Measurements from ENCODE around the gene GREM1. TPM values are rescaled to one million over a fixed set of nuclear protein-coding genes. Genes with fewer than 3 reads are reported as not detected.

GREM1 gene
- total RNA-seq, 1 donor from 2014 or later = 2.8 TPM

DNA sequence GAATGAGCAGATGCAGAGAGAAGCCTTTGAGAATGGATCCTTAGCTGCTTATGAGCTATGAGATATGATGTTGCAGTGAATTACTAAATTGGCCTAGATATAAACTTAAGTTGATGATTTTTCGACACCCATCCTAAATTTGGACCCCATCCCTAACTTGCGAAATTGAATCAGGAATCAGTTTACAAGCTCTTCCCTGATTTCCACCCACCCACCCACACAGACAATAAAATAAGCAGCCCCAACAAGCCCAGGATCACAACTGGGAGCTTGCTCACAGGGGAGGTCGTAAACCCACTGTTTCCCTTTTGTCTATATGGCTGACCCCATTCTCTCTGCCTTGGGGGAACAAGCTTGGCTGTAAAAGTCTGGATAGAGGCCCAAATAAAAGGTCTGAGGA, 57.3 kb downstream of the GREM1 start:
- DNase-seq (no peak), ATAC-seq (no peak)
- Histone ChIP-seq H3K4me3 (no peak overlapping the region), H3K27ac (no peak overlapping the region), H3K4me1 (no peaks in the 10 kb centered on the region), H3K27me3 (no peaks in the 10 kb centered on the region), H3K36me3 (peaks cover 4% of the 10 kb centered on the region), H3K9me3 (no peaks in the 10 kb centered on the region)
- TF ChIP-seq, protein P1, sequence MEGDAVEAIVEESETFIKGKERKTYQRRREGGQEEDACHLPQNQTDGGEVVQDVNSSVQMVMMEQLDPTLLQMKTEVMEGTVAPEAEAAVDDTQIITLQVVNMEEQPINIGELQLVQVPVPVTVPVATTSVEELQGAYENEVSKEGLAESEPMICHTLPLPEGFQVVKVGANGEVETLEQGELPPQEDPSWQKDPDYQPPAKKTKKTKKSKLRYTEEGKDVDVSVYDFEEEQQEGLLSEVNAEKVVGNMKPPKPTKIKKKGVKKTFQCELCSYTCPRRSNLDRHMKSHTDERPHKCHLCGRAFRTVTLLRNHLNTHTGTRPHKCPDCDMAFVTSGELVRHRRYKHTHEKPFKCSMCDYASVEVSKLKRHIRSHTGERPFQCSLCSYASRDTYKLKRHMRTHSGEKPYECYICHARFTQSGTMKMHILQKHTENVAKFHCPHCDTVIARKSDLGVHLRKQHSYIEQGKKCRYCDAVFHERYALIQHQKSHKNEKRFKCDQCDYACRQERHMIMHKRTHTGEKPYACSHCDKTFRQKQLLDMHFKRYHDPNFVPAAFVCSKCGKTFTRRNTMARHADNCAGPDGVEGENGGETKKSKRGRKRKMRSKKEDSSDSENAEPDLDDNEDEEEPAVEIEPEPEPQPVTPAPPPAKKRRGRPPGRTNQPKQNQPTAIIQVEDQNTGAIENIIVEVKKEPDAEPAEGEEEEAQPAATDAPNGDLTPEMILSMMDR (IDR thresholded peaks at IDR 0.05) = no peak
- intact Hi-C loops (cut with DNase I) = no loop called here

DNA sequence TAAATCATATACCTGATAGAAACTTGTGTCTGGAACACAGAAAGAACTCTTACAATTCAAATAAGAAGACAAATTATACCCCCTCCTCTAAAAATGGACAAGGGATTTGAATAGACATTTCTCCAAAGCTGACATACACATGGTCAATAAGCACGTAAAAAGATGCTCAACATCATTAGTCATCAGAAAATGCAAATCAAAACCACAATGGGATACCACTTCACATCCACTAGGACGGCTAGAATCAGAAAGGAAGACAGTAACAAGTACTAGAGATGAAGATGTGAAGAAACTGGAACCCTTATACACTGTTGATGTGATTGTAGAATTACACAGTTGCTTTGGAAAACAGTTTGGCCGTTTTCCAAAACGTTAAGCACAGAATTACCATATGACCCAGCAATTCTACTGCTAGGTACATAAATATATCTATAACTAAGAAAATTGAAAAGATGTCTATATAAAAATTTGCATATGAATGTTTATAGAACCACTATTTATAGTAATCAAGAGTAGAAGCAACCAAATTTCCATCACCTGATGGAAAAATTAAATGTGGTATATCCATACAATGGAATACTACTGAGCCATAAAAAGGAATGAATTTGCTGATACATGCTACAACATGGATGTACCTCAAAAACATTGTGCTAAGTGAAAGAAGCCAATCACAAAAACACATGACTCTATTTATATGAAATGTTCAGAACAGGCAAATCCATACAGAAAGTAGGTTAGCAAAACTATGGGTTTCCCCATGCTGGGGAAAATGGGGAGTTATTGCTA, 60.8 kb downstream of the GREM1 start:
- Histone ChIP-seq H3K4me3 (no peak overlapping the region), H3K9me3 (no peaks in the 10 kb centered on the region), H3K4me1 (no peaks in the 10 kb centered on the region), H3K27ac (no peak overlapping the region), H3K27me3 (no peaks in the 10 kb centered on the region), H3K36me3 (peaks cover 4% of the 10 kb centered on the region)
- DNase-seq (no peak), ATAC-seq (no peak)
- TF ChIP-seq, protein P1 (IDR thresholded peaks at IDR 0.05) = no peak
- intact Hi-C loops (cut with DNase I) = no loop called here

DNA sequence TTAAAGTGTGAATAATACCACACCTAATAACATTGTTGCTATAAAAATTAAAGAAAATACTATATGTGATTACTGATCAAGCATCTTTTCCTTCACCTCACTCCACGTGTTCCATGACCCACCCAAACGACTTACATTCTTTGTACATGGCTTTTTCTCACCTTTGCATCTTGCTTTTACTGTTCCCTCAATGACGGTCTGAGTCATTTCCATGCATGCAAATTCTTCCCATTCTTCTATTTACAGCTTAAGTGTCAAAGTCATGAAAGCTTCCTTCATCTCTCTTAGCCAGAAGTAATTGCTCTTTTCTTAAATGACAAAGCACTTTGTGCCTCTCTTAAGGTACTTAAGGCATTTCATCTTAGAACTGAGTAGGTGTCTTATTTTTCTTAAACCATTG, 64.0 kb downstream of the GREM1 start:
- no peak for DNase-seq
- no peak overlapping the region for H3K4me3 ChIP-seq
- H3K36me3 ChIP-seq = no peaks in the 10 kb centered on the region
- no peaks in the 10 kb centered on the region for H3K4me1 ChIP-seq
- ATAC-seq = no peak
- TF ChIP-seq, protein P1 (IDR thresholded peaks at IDR 0.05) = no peak
- no peak overlapping the region for H3K27ac ChIP-seq
- H3K9me3 ChIP-seq = no peaks in the 10 kb centered on the region
- H3K27me3 ChIP-seq = no peaks in the 10 kb centered on the region
- intact Hi-C loops (cut with DNase I) = no loop called here

DNA sequence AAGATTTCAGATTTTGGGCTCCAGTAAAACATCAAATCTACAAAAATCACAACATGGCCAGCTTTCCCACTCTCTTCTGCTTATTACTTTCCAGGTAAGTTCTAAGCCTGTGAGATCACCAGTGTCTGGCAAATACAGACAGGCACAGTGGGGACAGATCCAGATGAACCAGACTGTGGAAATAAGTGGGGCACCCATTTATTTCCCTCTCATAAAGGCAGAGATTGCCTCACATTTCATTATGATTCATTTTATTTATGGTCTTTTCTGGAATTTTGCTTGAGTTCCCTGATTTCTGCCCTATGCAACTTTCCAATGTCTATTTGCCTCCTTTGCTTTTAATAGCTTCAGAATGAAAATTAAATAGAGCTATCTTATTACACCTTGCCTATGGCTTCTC, 66.8 kb downstream of the GREM1 start:
- TF ChIP-seq, protein P1 (IDR thresholded peaks at IDR 0.05) = no peak
- Histone ChIP-seq H3K27me3 (no peaks in the 10 kb centered on the region), H3K36me3 (no peaks in the 10 kb centered on the region), H3K27ac (no peak overlapping the region), H3K4me1 (no peaks in the 10 kb centered on the region), H3K4me3 (no peak overlapping the region), H3K9me3 (no peaks in the 10 kb centered on the region)
- ATAC-seq = no peak
- no peak for DNase-seq
- intact Hi-C loops (cut with DNase I) = no loop called here

DNA sequence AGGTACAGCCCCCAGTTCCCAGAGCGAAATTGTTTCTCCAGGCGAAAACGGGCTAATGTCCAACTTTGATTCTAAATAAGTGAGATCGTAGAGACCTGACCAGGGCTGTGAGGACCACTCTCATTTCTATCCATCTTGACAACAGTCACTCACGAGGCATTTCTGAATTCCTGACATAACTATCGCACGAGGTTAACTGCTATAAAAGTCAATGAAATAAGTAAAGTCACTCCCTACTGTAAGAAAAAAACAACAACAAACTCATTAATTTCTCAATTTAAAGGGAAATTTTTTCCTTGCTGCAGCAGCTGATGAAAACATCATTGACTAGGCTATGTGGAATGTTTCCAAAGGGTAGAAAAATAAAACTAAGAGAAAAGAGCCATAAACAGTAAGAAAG, 69.1 kb downstream of the GREM1 start:
- no peaks in the 10 kb centered on the region for H3K4me1 ChIP-seq
- H3K4me3 ChIP-seq = no peak overlapping the region
- DNase-seq (no peak), ATAC-seq (no peak)
- TF ChIP-seq, protein P1 (IDR thresholded peaks at IDR 0.05) = no peak
- intact Hi-C loops (cut with DNase I) = no loop called here
- H3K27me3 ChIP-seq = no peaks in the 10 kb centered on the region
- no peaks in the 10 kb centered on the region for H3K36me3 ChIP-seq
- no peak overlapping the region for H3K27ac ChIP-seq
- no peaks in the 10 kb centered on the region for H3K9me3 ChIP-seq
